Kidney (tissue), 14 donors: Measurements from ENCODE around the gene TSHZ2. TPM values are rescaled to one million over a fixed set of nuclear protein-coding genes. Genes with fewer than 3 reads are reported as not detected.

Source experiments
- DNase-seq, 5 donors: peaks; one replicate each; pipeline ENCODE4 v3.0.0-alpha.2; 2013 to 2020
- FAIRE-seq: peaks from 2 replicates; lab custom pipeline; 2012; peaks lifted over from hg19 to GRCh38; lab: Jason Lieb, UNC
- H3K27ac ChIP-seq, 2 donors: one replicate each; pipeline ENCODE4 v1.7.0; 2013; ENCODE audit warnings: low read depth in 2 of 2, low read length in 2 of 2, inconsistent platforms in 1 of 2
- H3K27me3 ChIP-seq: one replicate; pipeline ENCODE4 v1.7.1; 2013; ENCODE audit warnings: low read length, inconsistent platforms; ENCODE audit not compliant: control insufficient read depth, insufficient read depth
- H3K36me3 ChIP-seq, 3 donors: one replicate each; pipeline versions ENCODE4 v1.7.0 to v1.7.1; 2013; ENCODE audit warnings: low read length in 3 of 3, control low read depth in 1 of 3, inconsistent platforms in 1 of 3; ENCODE audit not compliant: insufficient read depth in 3 of 3, control insufficient read depth in 2 of 3
- H3K4me1 ChIP-seq, 3 donors: one replicate each; pipeline versions ENCODE4 v1.7.0 to v1.7.1; 2013; ENCODE audit warnings: low read length in 3 of 3, inconsistent platforms in 1 of 3, low read depth in 1 of 3; ENCODE audit not compliant: control insufficient read depth in 2 of 3, insufficient read depth in 2 of 3
- H3K4me3 ChIP-seq, 3 donors: one replicate each; pipeline versions ENCODE4 v1.7.0 to v1.8.1; 2013; ENCODE audit warnings: low read length in 3 of 3, control low read depth in 1 of 3, inconsistent platforms in 1 of 3
- H3K9ac ChIP-seq, 3 donors: one replicate each; pipeline versions ENCODE4 v1.7.0 to v1.7.1; 2013; ENCODE audit warnings: low read length in 3 of 3, control low read depth in 1 of 3, inconsistent platforms in 1 of 3
- H3K9me3 ChIP-seq, 3 donors: one replicate each; pipeline versions ENCODE4 v1.7.0 to v1.7.1; 2013; ENCODE audit warnings: low read length in 3 of 3, control low read depth in 1 of 3, inconsistent platforms in 1 of 3; ENCODE audit not compliant: control insufficient read depth in 2 of 3, insufficient read depth in 1 of 3
- intact Hi-C: fragments of 100-400 bp; cut with DNase I; formaldehyde crosslinking; loops from one replicate; pipeline ENCODE4 v1.11.1; 2022
- polyA plus RNA-seq: library from polyadenylated mRNA; stranded (reverse); fragments of 350-450 nt; fragmentation: Illumina TruSeq; extraction: RNeasy Lipid Tissue Mini Kit (QIAGEN cat#74804); gene quantifications from one replicate; pipeline ENCODE4 v1.2.3, GENCODE V29; 2014; ENCODE audit warnings: low read depth, low replicate concordance; ENCODE audit not compliant: insufficient read depth
- total RNA-seq: library from RNA; stranded (reverse); fragmentation: NEBNext Ultra II Directional; extraction: Animal tissue kit (Norgen Biotek cat#: 25700); gene quantifications from one replicate; pipeline ENCODE4 v1.2.1, GENCODE V29; 2021
- TF ChIP-seq, protein P1 (sequence below): IDR thresholded peaks from 3 replicates; pipeline ENCODE4 v1.5.1; 2012; ENCODE audit warnings: mild to moderate bottlenecking, moderate library complexity, borderline replicate concordance; ENCODE audit not compliant: insufficient read depth; ENCODE audit errors: extremely low read depth
- donor health status: control.
- donor health status: control.
- donor health status: control.
- donor health status: control.
- donor health status: control.
- donor health status: DM: yes; HTN: yes; CAD: no.
- donor health status: Normal renal cell carcinoma (clear cell type).

TSHZ2 gene
- total and polyA plus RNA-seq, 2 donors from 2014 or later = 0.86 to 15.5 TPM

DNA sequence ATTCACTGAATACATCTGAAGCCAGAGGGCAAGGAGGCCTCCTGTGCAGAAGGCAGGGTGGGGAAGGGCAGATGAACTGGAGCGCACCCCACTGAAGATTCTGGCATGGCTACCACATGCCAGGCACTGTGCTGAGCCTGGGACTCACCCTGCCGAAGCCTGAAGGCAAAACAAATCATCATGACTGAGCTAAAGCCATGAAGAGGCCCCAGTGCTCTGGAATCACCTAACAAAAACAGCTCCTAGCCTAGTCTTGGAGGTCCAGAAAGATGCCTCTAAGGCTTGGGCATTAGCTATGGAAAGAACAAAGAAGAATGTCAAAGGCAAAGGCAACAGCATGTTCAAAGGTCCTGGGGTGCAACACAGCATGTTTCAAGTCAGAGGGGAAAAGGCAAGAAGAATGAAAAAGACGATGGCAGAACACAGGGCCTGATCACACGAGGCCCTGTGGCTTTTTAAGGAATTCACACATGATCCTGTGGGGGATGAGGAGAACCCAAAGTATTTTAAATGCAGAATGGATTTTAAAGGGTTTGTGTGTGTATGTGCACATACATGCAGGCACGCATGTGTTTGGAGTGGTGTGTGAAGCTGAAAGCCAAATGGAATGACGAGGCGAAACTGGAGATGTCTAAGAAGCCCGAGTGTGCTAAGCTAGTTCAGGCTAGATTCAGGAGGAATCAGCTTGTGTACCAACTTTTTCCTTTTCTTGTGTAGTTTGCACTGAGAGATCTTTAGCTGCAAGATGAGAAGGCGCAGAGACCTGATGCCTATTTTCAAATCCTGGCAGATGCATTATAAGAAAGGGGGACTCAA is 360.1 kb downstream of the TSHZ2 start:
- H3K27me3 ChIP-seq = no peaks in the 10 kb centered on the region
- DNase-seq (no peak), FAIRE-seq (no peak)
- TF ChIP-seq, protein P1, sequence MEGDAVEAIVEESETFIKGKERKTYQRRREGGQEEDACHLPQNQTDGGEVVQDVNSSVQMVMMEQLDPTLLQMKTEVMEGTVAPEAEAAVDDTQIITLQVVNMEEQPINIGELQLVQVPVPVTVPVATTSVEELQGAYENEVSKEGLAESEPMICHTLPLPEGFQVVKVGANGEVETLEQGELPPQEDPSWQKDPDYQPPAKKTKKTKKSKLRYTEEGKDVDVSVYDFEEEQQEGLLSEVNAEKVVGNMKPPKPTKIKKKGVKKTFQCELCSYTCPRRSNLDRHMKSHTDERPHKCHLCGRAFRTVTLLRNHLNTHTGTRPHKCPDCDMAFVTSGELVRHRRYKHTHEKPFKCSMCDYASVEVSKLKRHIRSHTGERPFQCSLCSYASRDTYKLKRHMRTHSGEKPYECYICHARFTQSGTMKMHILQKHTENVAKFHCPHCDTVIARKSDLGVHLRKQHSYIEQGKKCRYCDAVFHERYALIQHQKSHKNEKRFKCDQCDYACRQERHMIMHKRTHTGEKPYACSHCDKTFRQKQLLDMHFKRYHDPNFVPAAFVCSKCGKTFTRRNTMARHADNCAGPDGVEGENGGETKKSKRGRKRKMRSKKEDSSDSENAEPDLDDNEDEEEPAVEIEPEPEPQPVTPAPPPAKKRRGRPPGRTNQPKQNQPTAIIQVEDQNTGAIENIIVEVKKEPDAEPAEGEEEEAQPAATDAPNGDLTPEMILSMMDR = no peak
- no peaks in the 10 kb centered on the region for H3K36me3 ChIP-seq
- H3K9me3 ChIP-seq = no peaks in the 10 kb centered on the region
- intact Hi-C loops = no loop called here
- peaks cover 0 to 6% (median 0%) of the 10 kb centered on the region in 3 donors for H3K4me1 ChIP-seq
- H3K9ac ChIP-seq = no peak overlapping the region
- H3K4me3 ChIP-seq = no peak overlapping the region
- no peak overlapping the region for H3K27ac ChIP-seq

DNA sequence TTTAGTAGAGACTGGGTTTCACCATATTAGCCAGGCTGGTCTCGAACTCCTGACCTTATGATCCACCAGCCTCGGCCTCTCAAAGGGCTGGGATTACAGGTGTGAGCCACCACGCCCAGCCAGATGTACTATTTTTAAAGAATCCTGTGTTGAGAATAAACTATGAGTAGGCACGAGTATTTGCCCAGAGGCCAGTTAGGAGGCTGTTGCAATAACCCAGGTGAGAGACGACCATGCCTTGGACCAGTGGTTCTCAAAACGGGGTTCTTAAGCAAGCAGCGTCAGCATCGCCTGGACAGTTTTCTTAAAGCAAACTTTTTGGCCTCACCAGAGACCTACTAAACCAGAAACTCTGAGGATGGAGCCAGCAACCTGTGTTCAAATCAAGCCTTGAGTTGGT is 362.7 kb downstream of the TSHZ2 start:
- FAIRE-seq = no peak
- DNase-seq = no peak
- no peaks in the 10 kb centered on the region for H3K9me3 ChIP-seq
- H3K27ac ChIP-seq = no peak overlapping the region
- no peak overlapping the region for H3K4me3 ChIP-seq
- peaks cover 0 to 8% (median 2%) of the 10 kb centered on the region in 3 donors for H3K4me1 ChIP-seq
- H3K27me3 ChIP-seq = no peaks in the 10 kb centered on the region
- TF ChIP-seq, protein P1 = no peak
- H3K9ac ChIP-seq = no peak overlapping the region
- intact Hi-C loops = no loop called here
- H3K36me3 ChIP-seq = no peaks in the 10 kb centered on the region

- TF ChIP-seq, protein P1 = no peak
- FAIRE-seq (no peak), DNase-seq (no peak)
- H3K9ac ChIP-seq = no peak overlapping the region
- H3K27me3 ChIP-seq = no peaks in the 10 kb centered on the region
- no peak overlapping the region for H3K4me3 ChIP-seq
- intact Hi-C loops = no loop called here
- peaks cover 0 to 8% (median 2%) of the 10 kb centered on the region in 3 donors for H3K4me1 ChIP-seq
- no peaks in the 10 kb centered on the region for H3K9me3 ChIP-seq
- H3K27ac ChIP-seq = no peak overlapping the region
- no peaks in the 10 kb centered on the region for H3K36me3 ChIP-seq
Observed at GRCh38 chr20:53335555-53335954, 363.4 kb downstream of the TSHZ2 start.

DNA sequence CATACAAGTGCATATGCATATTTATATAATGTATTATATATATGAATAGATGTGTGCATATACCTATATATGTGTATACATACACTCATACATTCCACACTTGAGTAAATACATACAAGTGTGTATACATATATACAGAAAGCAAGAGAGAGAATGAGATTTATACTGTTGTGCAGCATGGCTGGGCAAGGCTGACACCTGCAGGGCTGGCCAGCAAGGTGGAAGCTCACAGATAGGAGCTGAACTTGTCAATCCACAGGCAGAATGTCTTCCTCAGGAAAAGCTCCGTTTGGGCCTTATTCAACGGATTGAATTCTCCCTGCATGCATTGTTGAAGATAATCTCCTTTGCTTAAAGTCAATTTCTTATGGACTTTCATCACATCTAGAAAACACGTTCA is 364.7 kb downstream of the TSHZ2 start:
- FAIRE-seq (no peak), DNase-seq (no peak)
- Histone ChIP-seq H3K27ac (no peak overlapping the region), H3K9me3 (no peaks in the 10 kb centered on the region), H3K4me3 (no peak overlapping the region), H3K27me3 (no peaks in the 10 kb centered on the region), H3K36me3 (no peaks in the 10 kb centered on the region), H3K4me1 (peaks cover 0 to 3% (median 2%) of the 10 kb centered on the region in 3 donors), H3K9ac (no peak overlapping the region)
- TF ChIP-seq, protein P1 = no peak
- intact Hi-C loops = no loop called here
